K562 (cell line): Measurements from ENCODE around the gene ZNF432. TPM values are rescaled to one million over a fixed set of nuclear protein-coding genes. Genes with fewer than 3 reads are reported as not detected.

Source experiments
- CBFA2T3 ChIP-seq: fragments of 450-650 bp; IDR thresholded peaks from 2 replicates; pipeline ENCODE4 v1.6.1; 2017
- CCAR2 ChIP-seq: fragments of 200-400 bp; formaldehyde crosslinking; IDR thresholded peaks from 2 replicates; pipeline ENCODE4 v1.6.1; 2017; ENCODE audit warnings: mild to moderate bottlenecking, low read depth, low read length
- CUX1 ChIP-seq: fragments of 200-800 bp; sonication (Bioruptor generic); IDR thresholded peaks from 2 replicates; pipeline ENCODE4 v1.6.1; 2016; ENCODE audit warnings: missing genetic modification characterization, missing compliant biosample characterization
- DIDO1 ChIP-seq: fragments of 450-650 bp; IDR thresholded peaks from 2 replicates; pipeline ENCODE4 v1.6.1; 2016; ENCODE audit warnings: low read depth, missing biosample characterization, missing genetic modification characterization
- E2F5 ChIP-seq: sonication (generic); formaldehyde crosslinking; IDR thresholded peaks from 2 replicates; pipeline ENCODE4 v1.8.0; 2022; ENCODE audit warnings: mild to moderate bottlenecking, missing genetic modification reagents
- HCFC1 ChIP-seq: IDR thresholded peaks from 2 replicates; pipeline ENCODE4 v1.6.1; 2012; ENCODE audit warnings: low read depth, low read length, improper control_type of control experiment
- KDM1A ChIP-seq, 2 experiments: fragments of 450-650 bp; IDR thresholded peaks; 2 replicates each; pipeline ENCODE4 v1.6.1; 2016; ENCODE audit warnings: mild to moderate bottlenecking in 2 of 2
- MIER1 ChIP-seq: fragments of 450-650 bp; IDR thresholded peaks from 2 replicates; pipeline ENCODE4 v1.6.1; 2016; ENCODE audit warnings: antibody characterized with exemption, mild to moderate bottlenecking, low read depth
- MYC ChIP-seq, 2 experiments: fragments of 250-450 bp in 1 of 2; sonication (Bioruptor Pico) in 1 of 2; IDR thresholded peaks; 2 replicates each; pipeline versions ENCODE4 v1.5.1 to v1.6.1; 2012 to 2021; ENCODE audit warnings: low read depth in 2 of 2, borderline replicate concordance in 1 of 2, improper control_type of control experiment in 1 of 2, low read length in 1 of 2, mild to moderate bottlenecking in 1 of 2, moderate library complexity in 1 of 2
- NR2C2 ChIP-seq, 2 experiments: fragments of 200-800 bp in 1 of 2; sonication (Bioruptor generic) in 1 of 2; sonication (generic) in 1 of 2; formaldehyde crosslinking in 1 of 2; IDR thresholded peaks; 2 replicates each; pipeline versions ENCODE4 v1.6.1 to v1.8.0; 2016 to 2022; ENCODE audit warnings: mild to moderate bottlenecking in 1 of 2, missing compliant biosample characterization in 1 of 2, missing genetic modification characterization in 1 of 2, missing genetic modification reagents in 1 of 2
- SETDB1 ChIP-seq: IDR thresholded peaks from one replicate; pipeline ENCODE4 v1.6.1; 2012; ENCODE audit warnings: low read length, control low read depth, inconsistent platforms
- SLC30A9 ChIP-seq: fragments of 250-450 bp; sonication (Bioruptor Pico); IDR thresholded peaks from 2 replicates; pipeline ENCODE4 v1.8.0; 2022; ENCODE audit warnings: mild to moderate bottlenecking, moderate library complexity
- ZNF384 ChIP-seq: IDR thresholded peaks from 2 replicates; pipeline ENCODE4 v1.6.1; 2012; ENCODE audit warnings: low read depth, low read length, improper control_type of control experiment
- ZNF507 ChIP-seq: conservative IDR thresholded peaks from 2 replicates; pipeline ENCODE4 v1.6.1; 2017; ENCODE audit warnings: missing genetic modification characterization, missing compliant biosample characterization
- ZNF584 ChIP-seq: fragments of 200-800 bp; sonication (Bioruptor generic); IDR thresholded peaks from 2 replicates; pipeline ENCODE4 v1.6.1; 2016; ENCODE audit warnings: low read depth, mild to moderate bottlenecking, missing genetic modification characterization, missing compliant biosample characterization
- polyA plus RNA-seq, 8 experiments: library from polyadenylated mRNA; depleted of rRNA in 4 of 8; stranded (reverse) in 5 of 8; unstranded in 3 of 8; fragments of >200 nt; fragmentation: Nextera tagmentation in 2 of 8; fragmentation: Illumina TruSeq in 1 of 8; extraction: Ambion mirVana in 2 of 8; extraction: Trizol in 1 of 8; gene quantifications; 2 replicates each; pipeline versions ENCODE4 v1.2.1 to v1.2.3, GENCODE V29; 2011 to 2014; ENCODE audit warnings: inconsistent platforms in 1 of 8, missing spikeins in 1 of 8
- total RNA-seq, 7 experiments: library from RNA; depleted of rRNA in 6 of 7; stranded (reverse); fragments of >200 nt in 6 of 7; fragmentation: Illumina TruSeq in 2 of 7; extraction: Trizol in 2 of 7; gene quantifications; 2 replicates each; pipeline versions ENCODE4 v1.2.1 to v1.2.3, GENCODE V29; 2011 to 2021; ENCODE audit warnings: low replicate concordance in 1 of 7
- TF ChIP-seq, protein P1 (sequence below): sonication (generic); formaldehyde crosslinking; IDR thresholded peaks from 2 replicates; pipeline ENCODE4 v1.9.0; 2022; ENCODE audit warnings: mild to moderate bottlenecking, missing genetic modification reagents
- TF ChIP-seq, protein P2 (sequence below): fragments of 250-450 bp; sonication (Bioruptor Pico); IDR thresholded peaks from 2 replicates; pipeline ENCODE4 v1.5.0; 2021; ENCODE audit warnings: mild to moderate bottlenecking, borderline replicate concordance

Gene ZNF432
- total and polyA plus RNA-seq, 9 of the 15 experiments (the other 6 are each of a cell fraction or from before 2014, with no cell fraction given) = 2.6 to 6.8 (median 4.0) TPM

DNA sequence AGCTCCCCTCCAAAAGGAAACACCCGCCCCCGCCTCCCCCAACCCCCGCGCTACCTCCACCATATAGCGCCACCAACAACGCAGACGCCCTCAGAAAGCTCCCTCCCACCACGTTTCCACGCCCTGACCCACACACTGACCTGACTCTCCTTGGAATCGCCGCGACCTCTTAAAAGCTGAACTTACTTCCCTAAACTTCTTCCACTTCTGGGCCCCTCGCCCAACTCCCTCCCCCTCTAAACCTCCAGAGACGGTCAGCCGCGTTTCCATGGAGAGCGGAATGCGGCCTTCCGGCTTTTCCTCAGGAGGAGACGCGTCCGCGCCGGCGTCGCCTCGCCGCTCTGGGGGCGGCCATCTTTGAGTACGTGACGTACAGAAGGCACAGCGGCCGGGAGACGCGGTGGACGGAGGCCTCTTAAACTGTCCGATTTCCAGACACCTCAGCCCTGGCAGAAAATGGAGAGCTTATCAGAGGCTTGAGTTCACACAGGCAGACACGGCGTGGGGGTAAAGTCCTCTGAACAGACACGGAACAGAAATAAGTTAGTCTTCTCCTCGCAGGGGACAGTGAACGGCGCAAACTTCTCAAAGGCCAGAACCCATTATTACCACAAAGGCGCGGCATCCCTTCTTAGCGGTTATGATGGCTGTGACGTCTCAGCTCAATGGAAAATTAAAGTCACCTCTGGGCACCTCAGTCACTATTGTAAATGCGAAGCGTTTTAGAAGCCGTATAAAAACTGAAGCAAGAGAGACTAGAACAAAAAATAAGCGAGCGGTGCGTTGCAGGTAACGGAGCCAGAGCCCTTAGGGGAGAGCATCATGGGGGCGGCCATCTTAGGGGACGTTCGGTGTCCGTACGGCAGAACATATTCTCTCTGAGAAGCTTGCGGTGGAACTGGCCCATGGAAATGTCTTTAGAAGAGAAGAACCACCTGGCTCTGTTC, at the start of gene ZNF432 (continued):
- TF ChIP-seq SLC30A9 (CRISPR knock-in tag) (no peak), NR2C2 (CRISPR knock-in tag; IDR thresholded peaks at IDR 0.05) (peak; percentile 68; the same call in 1 of the 2 replicates), NR2C2 (tag; IDR thresholded peaks at IDR 0.05) (peak; percentile 85), CUX1 (CRISPR knock-in tag) (no peak), ZNF384 (no peak), CBFA2T3 (no peak), HCFC1 (peak; percentile 86), ZNF507 (tag) (no peak), DIDO1 (tag) (no peak), MIER1 (no peak; the same call in 1 of the 2 replicates), ZNF584 (no peak), SETDB1 (peak; percentile 25), CCAR2 (no peak), E2F5 (CRISPR knock-in tag) (no peak), MYC (IDR thresholded peaks at IDR 0.05; ENCODE audit: low read depth, low read length) (peak; percentile 31; the same call in 1 of the 2 replicates), MYC (CRISPR knock-in tag; IDR thresholded peaks at IDR 0.05; ENCODE audit: borderline replicate concordance, low read depth) (no peak), KDM1A (IDR thresholded peaks at IDR 0.05) (no peak)
- TF ChIP-seq, protein P1, sequence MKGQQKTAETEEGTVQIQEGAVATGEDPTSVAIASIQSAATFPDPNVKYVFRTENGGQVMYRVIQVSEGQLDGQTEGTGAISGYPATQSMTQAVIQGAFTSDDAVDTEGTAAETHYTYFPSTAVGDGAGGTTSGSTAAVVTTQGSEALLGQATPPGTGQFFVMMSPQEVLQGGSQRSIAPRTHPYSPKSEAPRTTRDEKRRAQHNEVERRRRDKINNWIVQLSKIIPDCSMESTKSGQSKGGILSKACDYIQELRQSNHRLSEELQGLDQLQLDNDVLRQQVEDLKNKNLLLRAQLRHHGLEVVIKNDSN (CRISPR knock-in tag) = no peak
- TF ChIP-seq, protein P2, sequence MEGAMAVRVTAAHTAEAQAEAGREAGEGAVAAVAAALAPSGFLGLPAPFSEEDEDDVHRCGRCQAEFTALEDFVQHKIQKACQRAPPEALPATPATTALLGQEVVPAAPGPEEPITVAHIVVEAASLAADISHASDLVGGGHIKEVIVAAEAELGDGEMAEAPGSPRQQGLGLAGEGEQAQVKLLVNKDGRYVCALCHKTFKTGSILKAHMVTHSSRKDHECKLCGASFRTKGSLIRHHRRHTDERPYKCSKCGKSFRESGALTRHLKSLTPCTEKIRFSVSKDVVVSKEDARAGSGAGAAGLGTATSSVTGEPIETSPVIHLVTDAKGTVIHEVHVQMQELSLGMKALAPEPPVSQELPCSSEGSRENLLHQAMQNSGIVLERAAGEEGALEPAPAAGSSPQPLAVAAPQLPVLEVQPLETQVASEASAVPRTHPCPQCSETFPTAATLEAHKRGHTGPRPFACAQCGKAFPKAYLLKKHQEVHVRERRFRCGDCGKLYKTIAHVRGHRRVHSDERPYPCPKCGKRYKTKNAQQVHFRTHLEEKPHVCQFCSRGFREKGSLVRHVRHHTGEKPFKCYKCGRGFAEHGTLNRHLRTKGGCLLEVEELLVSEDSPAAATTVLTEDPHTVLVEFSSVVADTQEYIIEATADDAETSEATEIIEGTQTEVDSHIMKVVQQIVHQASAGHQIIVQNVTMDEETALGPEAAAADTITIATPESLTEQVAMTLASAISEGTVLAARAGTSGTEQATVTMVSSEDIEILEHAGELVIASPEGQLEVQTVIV (CRISPR knock-in tag) = peak; percentile 86
